ENCODE data around the gene SYNPO2.
A peak's percentile ranks its signal among the peaks of the same experiment; 100 is the strongest.

SYNPO2 gene

GRCh38 chr4:118981839-118982381 is 93.3 kb downstream of the SYNPO2 start:
- TF ChIP-seq, protein P1, sequence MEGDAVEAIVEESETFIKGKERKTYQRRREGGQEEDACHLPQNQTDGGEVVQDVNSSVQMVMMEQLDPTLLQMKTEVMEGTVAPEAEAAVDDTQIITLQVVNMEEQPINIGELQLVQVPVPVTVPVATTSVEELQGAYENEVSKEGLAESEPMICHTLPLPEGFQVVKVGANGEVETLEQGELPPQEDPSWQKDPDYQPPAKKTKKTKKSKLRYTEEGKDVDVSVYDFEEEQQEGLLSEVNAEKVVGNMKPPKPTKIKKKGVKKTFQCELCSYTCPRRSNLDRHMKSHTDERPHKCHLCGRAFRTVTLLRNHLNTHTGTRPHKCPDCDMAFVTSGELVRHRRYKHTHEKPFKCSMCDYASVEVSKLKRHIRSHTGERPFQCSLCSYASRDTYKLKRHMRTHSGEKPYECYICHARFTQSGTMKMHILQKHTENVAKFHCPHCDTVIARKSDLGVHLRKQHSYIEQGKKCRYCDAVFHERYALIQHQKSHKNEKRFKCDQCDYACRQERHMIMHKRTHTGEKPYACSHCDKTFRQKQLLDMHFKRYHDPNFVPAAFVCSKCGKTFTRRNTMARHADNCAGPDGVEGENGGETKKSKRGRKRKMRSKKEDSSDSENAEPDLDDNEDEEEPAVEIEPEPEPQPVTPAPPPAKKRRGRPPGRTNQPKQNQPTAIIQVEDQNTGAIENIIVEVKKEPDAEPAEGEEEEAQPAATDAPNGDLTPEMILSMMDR (IDR thresholded peaks at IDR 0.05) = peak; percentile 76
- DNase-seq = peak; percentile 68
- no peaks in the 10 kb centered on the region for H3K9me3 Mint-ChIP-seq
- H3K4me1 Mint-ChIP-seq = no peaks in the 10 kb centered on the region
- H3K36me3 Mint-ChIP-seq (ENCODE audit: low read depth) = no peaks in the 10 kb centered on the region
- H3K4me3 Mint-ChIP-seq = no peak overlapping the region
- peaks cover 4% of the 10 kb centered on the region for H3K27me3 Mint-ChIP-seq (ENCODE audit: low read depth, poor library complexity)
- no peak overlapping the region for H3K27ac Mint-ChIP-seq

DNA sequence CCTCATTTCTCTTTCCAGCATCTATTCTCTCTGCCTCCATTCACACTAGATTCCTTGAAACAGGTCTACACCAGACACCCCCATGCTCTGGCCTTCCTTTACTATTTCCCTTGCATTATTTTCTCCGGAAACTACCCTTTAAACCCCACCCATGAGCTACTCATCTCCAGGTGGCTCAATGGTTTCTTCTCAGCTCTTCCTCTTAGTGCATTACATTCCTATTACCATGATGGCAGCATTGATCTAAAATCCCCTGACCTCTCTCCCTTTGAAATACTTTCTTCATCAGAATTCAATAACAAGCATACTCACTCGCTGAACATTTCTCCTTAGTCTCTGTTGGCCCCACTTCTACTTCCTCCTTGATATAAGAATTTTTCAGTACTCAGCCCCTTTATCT is 94.6 kb downstream of the SYNPO2 start:
- Mint-ChIP-seq H3K36me3 (ENCODE audit: low read depth) (no peaks in the 10 kb centered on the region), H3K27ac (peak overlapping the region; percentile 15), H3K27me3 (ENCODE audit: low read depth, poor library complexity) (peaks cover 6% of the 10 kb centered on the region), H3K4me3 (no peak overlapping the region), H3K9me3 (no peaks in the 10 kb centered on the region), H3K4me1 (no peaks in the 10 kb centered on the region)
- TF ChIP-seq, protein P1 (IDR thresholded peaks at IDR 0.05) = no peak
- DNase-seq = no peak

GRCh38 chr4:118983831-118984230 is 95.2 kb downstream of the SYNPO2 start:
- Mint-ChIP-seq H3K27ac (no peak overlapping the region), H3K9me3 (no peaks in the 10 kb centered on the region), H3K4me3 (no peak overlapping the region), H3K27me3 (ENCODE audit: low read depth, poor library complexity) (peaks cover 6% of the 10 kb centered on the region), H3K36me3 (ENCODE audit: low read depth) (no peaks in the 10 kb centered on the region), H3K4me1 (no peaks in the 10 kb centered on the region)
- TF ChIP-seq, protein P1 (IDR thresholded peaks at IDR 0.05) = no peak
- no peak for DNase-seq

- Mint-ChIP-seq H3K27ac (no peak overlapping the region), H3K27me3 (ENCODE audit: low read depth, poor library complexity) (peaks cover 6% of the 10 kb centered on the region), H3K9me3 (no peaks in the 10 kb centered on the region), H3K4me3 (no peak overlapping the region), H3K36me3 (ENCODE audit: low read depth) (no peaks in the 10 kb centered on the region), H3K4me1 (no peaks in the 10 kb centered on the region)
- no peak for DNase-seq
- TF ChIP-seq, protein P1 (IDR thresholded peaks at IDR 0.05) = no peak
Measured at GRCh38 chr4:118985170-118986000, 96.7 kb downstream of the SYNPO2 start.

DNA sequence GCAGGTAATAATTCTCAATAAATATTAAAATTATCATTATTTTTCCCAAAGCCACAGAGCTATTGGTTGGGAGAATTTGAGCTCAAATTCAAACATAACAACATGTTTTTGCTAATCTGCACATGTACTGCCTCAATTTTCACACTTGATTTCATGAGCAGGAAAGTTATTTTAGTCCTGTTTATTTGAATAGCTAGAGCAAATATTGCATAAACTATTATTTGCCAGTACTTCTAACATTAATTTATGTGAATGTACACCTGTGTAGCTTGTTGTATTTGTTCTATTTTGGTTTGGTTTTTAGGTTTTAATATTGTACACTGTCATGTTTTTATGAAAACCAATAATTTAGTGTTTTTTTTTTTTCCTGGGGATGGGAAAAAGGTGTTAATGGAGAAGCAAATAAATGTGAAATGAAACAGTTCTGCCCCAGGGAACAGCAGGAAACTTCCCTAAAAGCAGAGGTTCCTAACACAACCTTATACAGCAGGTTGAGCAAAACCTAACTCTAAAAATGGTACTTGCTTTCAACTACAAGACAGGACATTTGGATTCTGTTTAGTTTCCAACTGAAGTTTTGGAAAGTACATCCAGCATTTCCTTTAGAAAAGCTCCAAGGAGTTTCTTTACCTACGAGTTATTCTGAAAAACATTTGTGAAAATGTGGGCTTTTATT is 99.4 kb downstream of the SYNPO2 start:
- DNase-seq = no peak
- no peaks in the 10 kb centered on the region for H3K4me1 Mint-ChIP-seq
- peaks cover 2% of the 10 kb centered on the region for H3K27me3 Mint-ChIP-seq (ENCODE audit: low read depth, poor library complexity)
- no peaks in the 10 kb centered on the region for H3K9me3 Mint-ChIP-seq
- H3K27ac Mint-ChIP-seq = no peak overlapping the region
- no peaks in the 10 kb centered on the region for H3K36me3 Mint-ChIP-seq (ENCODE audit: low read depth)
- H3K4me3 Mint-ChIP-seq = no peak overlapping the region
- TF ChIP-seq, protein P1 (IDR thresholded peaks at IDR 0.05) = no peak

Data from nephron progenitor cell (in vitro differentiated cells).